ENCODE results near the gene ANGPTL4.
"Not testable (repeated sequence)": the region's sequence is repeated elsewhere in the genome, so short reads cannot be mapped to it uniquely, and the experiment has no call there.

ANGPTL4 gene

GRCh38 chr19:8366121-8366581 lies 2.2 kb downstream of the ANGPTL4 start:
- DNase-seq, result no peak

GRCh38 chr19:8366961-8367326 lies 3.0 kb downstream of the ANGPTL4 start:
- DNase-seq, result no peak

GRCh38 chr19:8367327-8368001 lies 3.5 kb downstream of the ANGPTL4 start:
- no peak for DNase-seq

GRCh38 chr19:8370176-8371010 lies 6.4 kb downstream of the ANGPTL4 start:
- DNase-seq, result peak; percentile 54 to 81

- DNase-seq, result no peak
Observed at GRCh38 chr19:8371011-8371804, 7.3 kb downstream of the ANGPTL4 start.

GRCh38 chr19:8373867-8374813 lies 10.2 kb downstream of the ANGPTL4 start:
- no peak for DNase-seq

- not testable (repeated sequence) for DNase-seq
Observed at GRCh38 chr19:8375766-8376165, 11.8 kb downstream of the ANGPTL4 start.

GRCh38 chr19:8376373-8376974 lies 12.5 kb downstream of the ANGPTL4 start:
- not testable (repeated sequence) for DNase-seq

GRCh38 chr19:8377598-8377997 lies 13.6 kb downstream of the ANGPTL4 start:
- DNase-seq, result no peak

- not testable (repeated sequence) for DNase-seq
Observed at GRCh38 chr19:8379156-8379891, 15.4 kb downstream of the ANGPTL4 start.

- DNase-seq, result peak; percentile 70 to 77
Observed at GRCh38 chr19:8384569-8384968, 20.6 kb downstream of the ANGPTL4 start.

GRCh38 chr19:8385103-8385502 lies 21.1 kb downstream of the ANGPTL4 start:
- DNase-seq, result peak; percentile 9 to 38

GRCh38 chr19:8385566-8385965 lies 21.6 kb downstream of the ANGPTL4 start:
- not testable (repeated sequence) for DNase-seq

- not testable (repeated sequence) for DNase-seq
Observed at GRCh38 chr19:8386419-8386818, 22.5 kb downstream of the ANGPTL4 start.

GRCh38 chr19:8386990-8387389 lies 23.0 kb downstream of the ANGPTL4 start:
- DNase-seq, result no peak

GRCh38 chr19:8387688-8388611 lies 24.0 kb downstream of the ANGPTL4 start:
- DNase-seq, result no peak

GRCh38 chr19:8388612-8388958 lies 24.6 kb downstream of the ANGPTL4 start:
- DNase-seq, result no peak

GRCh38 chr19:8389891-8390616 lies 26.1 kb downstream of the ANGPTL4 start, which contains the start of gene RAB11B:
Gene RAB11B, plus strand, starts transcription at chr19:8390360. Its CDS starts 57 bp downstream, at chr19:8390417.
- peak; percentile 99 to 100 for DNase-seq

GRCh38 chr19:8390617-8390981 lies 26.6 kb downstream of the ANGPTL4 start:
- DNase-seq, result peak; percentile 88 to 99
